DND-41 (cell line): Measurements from ENCODE around the gene TYMP.

Source experiments
- CTCF ChIP-seq: IDR thresholded peaks from 2 replicates; pipeline ENCODE4 v1.5.1; 2012; ENCODE audit warnings: borderline replicate concordance, low read length, moderate library complexity, mild to moderate bottlenecking; ENCODE audit not compliant: poor library complexity, severe bottlenecking; ENCODE audit errors: extremely low read depth
- EZH2 ChIP-seq: IDR thresholded peaks from 3 replicates; pipeline ENCODE4 v1.6.1; 2012; ENCODE audit warnings: borderline replicate concordance, low read depth, mild to moderate bottlenecking, moderate library complexity, low read length, inconsistent platforms; ENCODE audit not compliant: severe bottlenecking

- TF ChIP-seq CTCF, result no peak
- TF ChIP-seq EZH2, result no peak
Observed at GRCh38 chr22:50527921-50528681, 1.7 kb downstream of the TYMP start.
